ENCODE data around the gene CBX7.
A peak's percentile ranks its signal among the peaks of the same experiment; 100 is the strongest.

Gene CBX7

DNA sequence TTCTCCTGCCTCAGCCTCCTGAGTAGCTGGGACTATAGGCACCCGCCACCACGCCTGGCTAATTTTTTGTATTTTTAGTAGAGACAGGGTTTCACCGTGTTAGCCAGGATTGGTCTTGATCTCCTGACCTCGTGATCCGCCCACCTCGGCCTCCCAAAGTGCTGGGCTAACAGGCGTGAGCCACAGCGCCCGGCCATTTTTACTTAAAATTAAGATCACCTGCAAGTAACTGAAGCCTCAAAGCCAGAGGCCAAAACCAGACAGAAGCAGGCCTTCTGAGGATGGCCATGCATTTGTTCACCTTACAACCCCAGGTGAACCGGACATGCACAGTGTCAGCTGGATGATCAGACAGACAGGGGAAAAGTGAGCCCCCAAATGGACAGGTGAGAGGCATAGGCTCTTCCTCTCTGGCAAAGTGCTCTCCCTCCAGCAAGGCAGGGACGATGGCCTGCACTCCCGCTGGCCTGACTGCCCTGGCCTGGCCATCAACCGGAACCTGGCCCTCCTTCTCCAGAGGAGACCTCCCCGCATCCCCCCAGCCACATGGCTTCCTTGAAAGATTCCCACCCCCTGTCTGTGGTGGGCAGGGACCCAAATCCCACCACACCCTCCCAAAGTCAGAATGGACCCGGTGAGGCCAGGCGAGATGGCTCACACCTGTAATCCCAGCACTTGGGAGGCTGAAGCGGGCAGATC lies 29.6 kb downstream of the CBX7 start:
- DNase-seq, result no peak

DNA sequence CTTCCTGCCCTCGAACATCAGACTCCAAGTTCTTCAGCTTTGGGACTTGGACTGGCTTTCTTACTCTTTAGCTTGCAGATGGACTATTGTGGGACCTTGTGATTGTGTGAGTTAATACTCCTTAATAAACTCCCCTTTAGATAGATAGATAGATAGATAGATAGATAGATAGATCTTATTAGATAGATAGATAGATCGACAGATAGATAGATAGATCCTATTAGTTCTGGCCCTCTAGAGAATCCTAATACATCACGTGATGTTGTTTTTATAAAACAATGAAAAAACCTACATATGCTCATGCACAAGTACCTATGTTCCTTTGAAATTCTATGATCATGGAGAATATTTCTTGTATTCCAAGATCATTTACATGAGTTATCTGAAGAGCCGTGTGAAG lies 31.5 kb downstream of the CBX7 start:
- DNase-seq, result no peak

DNA sequence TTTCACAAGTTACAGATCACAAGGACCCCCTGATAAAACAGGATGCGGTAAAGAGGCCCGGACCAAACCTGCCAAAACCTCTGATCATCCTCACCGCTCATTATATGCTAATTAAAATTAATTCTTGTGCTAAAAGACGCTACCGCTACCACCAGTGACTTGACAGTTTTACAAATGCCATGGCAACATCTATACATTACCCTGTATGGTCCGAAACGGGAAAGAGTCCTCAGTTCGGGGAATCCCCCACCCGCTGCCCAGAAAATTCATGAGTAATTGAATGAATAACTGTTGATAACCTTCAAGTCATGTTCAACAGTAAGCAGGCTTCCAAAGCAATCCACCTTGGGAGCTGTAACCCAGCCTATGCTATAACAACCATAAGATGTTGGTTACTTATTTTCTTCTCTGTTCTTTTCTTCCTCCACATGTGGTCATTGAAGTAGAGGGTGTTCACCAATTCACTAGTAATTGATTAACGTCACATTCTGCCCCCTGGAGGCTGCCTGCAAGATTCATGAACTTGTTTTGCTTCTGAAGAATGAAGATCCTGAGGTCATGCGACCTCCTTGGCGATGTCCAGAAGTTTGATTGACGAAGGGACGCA lies 34.8 kb downstream of the CBX7 start:
- peak; percentile 87 for DNase-seq

DNA sequence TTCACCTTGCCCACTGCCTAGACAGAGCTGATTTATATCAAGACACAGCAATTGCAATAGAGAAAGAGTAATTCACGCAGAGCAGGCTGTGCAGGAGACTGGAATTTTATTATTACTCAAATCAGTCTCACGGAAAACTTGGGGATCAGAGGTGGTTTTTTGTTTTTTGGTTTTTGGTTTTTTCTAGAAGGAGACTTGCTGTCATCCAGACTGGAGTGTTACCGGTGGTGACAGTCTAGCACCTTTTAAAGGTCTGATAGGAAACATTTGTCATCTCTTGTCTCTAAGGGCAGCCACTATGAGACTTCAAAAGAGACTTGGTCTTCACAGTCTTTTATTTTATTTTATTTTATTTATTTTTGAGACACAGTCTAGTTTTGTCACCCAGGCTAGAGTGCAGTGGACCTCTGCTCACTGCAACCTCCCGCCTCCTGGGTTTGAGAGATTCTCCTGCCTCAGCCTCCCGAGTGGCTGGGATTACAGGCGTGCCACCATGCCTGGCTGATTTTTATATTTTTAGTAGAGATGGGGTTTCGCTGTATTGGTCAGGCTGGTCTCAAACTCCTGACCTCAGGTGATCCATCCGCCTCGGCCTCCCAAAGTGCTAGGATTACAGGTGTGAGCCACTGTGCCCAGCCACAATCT lies 36.4 kb downstream of the CBX7 start:
- DNase-seq, result peak; percentile 69

DNA sequence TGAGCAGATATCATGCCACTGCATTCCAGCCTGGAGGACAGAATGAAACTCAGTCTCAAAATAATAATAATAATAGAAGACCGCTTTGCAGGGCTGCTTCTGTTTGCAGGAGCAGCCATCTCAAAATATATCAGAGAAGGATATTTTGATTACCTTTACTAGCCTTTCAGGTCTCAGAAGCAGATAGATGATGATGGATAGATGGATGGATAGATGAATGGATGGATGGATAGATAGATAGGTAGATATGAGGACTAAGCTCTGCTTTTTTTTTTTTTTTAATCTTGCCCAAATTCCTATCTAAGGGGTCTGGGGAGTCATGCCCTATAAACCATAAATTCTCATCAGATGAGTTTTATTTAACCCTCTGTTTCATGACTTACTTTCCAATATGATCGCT lies 36.9 kb downstream of the CBX7 start:
- DNase-seq, result no peak

DNA sequence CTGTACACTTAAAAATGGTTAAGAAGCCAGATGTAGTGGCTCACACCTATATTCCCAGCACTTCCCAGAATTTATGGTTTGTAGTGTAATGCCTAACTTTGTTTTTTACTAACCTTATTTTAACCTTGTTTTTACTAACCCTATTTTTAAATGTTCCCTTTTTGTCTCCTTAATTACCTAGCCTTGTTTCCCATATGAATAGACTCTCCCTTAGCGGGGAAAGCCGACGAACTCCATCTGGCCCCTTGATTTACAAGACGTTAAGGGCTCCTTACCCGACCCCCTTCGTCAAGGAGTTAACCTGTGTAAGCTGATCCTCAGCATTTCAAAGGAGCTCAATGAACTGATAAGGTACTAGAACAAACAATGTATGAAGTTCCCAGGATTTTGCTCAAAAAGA lies 38.4 kb downstream of the CBX7 start:
- no peak for DNase-seq

DNA sequence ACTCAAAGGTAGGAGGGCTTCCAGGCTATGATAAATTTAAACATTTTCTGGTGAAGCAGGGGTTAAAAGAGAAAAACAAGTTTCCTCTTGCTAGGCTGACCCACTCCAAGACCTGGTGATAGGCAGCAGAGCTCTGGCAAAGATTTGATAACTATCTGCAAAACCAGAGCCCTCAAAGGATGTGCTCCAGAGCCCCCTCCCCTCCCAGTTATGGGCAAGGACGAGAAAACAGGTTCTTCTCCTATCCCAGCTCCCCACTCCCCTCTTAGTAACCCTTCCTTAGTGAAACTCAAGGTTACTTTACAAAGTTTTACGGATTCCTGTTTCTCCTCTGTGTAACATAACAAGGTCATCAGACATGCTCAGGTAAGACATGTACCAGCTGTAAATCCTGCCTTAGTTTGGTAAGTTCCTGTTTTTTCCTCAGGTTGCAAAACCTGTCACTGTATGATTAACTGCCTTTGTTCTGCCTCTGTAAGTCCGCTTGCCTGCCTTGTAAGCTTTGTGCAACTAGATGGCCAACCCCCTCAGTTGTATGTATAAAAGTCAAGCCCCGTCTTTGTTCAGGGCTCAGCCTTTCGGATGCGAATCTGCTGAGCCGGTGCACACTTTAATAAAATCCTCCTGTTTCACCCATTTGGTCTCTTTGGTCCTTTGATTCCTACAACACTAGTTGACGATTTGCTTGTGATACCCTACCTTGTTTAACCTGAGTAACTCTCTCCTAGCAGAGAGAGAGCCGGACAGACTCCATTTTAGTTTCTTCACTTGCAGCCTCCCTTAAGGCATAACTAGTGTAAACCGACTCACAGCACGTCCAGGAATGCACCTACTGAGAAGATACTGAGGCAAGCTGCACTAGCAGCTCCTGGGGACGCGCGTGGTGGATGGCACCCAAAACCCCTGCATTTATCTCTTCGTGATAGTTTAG lies 41.6 kb downstream of the CBX7 start:
- DNase-seq, result no peak

DNA sequence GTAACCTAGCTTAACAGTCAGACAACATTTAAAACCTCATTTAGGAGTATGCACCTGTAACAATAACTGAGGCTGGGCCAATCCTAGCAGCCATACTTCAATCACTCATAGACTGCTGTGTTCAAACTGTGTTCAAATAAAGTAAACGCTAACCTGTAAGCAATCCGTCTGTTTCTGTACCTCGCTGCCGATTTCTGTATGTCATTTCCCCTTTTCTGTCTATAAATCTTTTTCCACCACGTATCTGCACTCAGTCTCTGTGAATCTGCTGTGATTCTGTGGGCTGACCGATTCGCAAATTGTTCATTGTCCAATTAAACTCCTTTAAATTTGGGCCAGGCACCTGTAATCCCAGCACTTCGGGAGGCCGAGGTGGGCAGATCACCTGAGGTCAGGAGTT lies 43.1 kb downstream of the CBX7 start:
- no peak for DNase-seq

DNA sequence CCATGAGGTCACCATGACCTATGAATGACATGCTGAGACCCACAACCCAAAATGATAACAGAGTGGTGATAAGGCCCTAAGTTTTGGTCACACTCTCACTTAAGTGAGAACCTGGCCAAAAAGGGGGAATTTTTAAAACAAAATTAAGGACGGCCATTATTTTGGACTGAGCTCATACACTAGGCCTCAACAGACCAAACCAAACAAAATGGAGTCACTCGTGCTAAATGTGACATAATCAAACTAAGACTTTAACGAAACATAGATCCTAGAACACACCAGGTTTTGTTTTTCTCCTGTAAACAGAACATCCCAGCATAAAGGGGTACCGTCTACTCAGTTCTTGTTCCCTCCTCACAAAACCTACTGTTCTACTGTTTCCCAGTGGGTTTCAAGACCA lies 44.0 kb downstream of the CBX7 start:
- no peak for DNase-seq

DNA sequence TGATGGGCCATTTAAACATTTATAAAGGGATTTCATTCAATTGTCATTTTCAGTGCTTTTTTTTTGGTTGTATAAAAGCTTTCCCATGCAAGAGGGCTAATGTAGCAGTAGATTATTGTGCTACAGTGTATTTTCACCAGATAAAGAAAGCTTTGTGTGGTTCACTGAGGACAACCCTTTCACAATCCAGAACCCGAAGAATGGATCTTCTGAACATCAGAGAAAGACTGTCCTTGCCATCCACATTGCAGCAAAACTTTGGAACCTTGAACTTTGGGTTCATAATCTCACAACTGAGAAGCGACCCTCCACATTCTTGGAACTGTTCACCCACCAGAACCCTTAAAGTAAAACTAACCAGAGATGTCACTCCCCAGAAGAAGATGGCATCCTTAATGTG lies 46.2 kb downstream of the CBX7 start:
- DNase-seq, result no peak

DNA sequence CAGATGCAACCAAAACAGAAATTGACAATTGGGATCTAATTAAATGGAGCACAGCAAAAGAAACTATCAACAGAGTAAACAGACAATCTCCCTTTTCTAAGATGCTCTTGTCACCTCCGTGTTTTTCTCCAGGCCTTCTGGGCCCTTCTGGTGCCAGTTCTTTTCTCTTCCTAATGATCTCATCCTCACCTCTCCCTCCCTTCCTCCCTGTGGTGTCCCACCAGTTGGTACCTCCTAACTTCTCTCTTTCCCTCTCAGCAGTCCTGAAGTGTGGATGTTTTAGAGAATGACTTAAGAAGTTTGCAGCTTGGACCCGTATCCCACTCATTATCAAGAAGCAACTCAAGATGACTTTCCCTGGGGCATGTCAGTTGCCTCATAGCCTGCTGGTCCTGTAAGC lies 49.0 kb downstream of the CBX7 start:
- DNase-seq, result no peak

DNA sequence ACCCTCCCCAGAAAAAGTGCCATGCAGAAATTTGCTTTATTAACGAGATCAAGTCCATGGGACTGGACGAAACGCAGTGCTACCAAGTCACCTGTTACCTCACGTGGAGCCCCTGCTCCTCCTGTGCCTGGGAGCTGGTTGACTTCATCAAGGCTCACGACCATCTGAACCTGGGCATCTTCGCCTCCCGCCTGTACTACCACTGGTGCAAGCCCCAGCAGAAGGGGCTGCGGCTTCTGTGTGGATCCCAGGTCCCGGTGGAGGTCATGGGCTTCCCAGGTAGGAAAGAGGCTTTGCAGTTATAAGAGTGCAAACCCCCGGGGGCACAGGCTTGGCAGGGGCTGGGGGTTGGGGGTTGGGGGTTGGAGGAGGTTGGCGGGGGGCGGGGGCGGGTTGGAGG lies 51.3 kb downstream of the CBX7 start:
- no peak for DNase-seq

DNA sequence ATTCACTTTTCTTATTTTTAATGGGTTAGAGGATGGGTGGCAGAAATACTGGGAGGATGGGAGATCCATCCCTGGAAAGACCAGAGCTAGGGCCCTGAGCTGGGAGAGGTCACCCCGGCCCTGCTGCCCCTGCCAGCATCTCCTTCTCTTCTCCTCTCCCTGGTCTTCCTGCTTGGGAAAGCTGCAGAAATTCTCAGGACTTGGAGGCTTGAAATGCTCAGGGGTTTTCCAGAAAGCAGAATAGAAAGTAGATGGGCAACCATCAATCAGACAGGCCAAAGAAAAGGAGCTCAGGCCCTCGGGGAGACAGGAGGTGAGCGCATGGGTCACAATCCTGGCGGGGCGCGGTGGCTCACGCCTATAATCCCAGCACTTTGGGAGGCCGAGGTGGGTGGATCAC lies 53.9 kb downstream of the CBX7 start:
- no peak for DNase-seq

DNA sequence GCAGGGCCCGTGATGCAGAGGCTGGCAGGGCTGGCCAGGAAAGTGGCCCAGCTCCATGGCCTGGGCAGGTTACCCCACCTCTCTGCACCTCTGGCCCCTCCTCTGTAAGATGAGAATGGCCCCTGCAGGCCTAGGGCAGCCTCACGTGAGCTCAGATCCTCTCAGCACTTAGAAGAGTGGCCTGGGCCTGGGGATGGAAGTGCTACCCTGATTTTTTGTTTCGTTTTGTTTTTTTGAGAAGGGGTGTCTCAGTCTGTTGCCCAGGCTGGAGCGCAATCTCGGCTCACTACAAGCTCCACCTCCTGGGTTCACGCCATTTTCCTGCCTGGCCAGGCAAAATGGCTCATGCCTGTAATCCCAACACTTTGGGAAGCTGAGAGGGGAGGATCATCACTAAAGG lies 54.5 kb downstream of the CBX7 start:
- no peak for DNase-seq

DNA sequence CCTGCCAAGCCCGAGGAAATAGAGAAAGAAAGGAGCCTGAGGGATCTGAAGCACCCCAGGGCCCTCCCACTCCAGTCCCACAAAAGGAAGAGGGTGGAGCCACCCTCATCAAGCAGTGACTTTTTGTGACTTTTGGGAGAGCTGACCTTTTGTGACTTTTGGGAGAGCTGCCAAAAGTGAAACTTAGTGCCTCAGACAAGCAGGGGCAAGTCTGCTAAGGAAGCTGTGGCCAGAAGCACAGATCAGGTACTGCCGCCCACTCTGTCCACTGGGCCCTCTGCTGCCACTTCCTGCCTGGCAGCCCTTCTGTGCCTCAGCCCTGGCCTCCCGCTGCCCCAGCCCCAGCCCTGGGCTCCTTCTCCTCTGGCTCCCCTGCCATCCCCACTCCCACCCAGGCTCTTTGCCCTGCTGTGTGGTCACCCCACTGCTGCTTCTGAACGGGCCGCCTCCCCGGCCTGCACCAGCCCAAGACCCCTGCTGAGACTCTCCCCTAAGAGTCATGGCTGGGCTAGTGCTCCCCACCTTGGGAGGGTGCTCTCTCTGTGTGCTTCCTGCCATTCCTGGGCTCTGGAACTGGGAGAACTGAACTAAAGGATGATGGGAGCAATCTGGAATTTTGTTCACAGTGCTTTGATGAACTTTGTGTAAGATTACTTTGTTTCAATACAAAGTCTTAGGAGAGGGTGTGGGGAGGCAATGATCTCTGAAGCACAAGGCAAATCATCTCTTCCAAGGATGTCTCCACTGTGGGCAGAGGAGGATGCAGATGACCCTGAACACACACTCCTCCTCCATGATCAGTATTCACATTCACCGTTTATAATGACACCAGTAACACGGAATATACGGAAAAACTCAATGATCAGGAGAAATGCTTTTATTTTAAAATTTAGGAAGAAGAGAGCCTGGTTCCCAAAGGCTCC lies 55.1 kb downstream of the CBX7 start, which contains the start of gene APOBEC3H:
TSS of gene APOBEC3H (plus strand) at position 147 of the 923 bp plus-strand sequence. CDS start 3,035 bp downstream, outside the sequence.
- DNase-seq, result peak; percentile 61

DNA sequence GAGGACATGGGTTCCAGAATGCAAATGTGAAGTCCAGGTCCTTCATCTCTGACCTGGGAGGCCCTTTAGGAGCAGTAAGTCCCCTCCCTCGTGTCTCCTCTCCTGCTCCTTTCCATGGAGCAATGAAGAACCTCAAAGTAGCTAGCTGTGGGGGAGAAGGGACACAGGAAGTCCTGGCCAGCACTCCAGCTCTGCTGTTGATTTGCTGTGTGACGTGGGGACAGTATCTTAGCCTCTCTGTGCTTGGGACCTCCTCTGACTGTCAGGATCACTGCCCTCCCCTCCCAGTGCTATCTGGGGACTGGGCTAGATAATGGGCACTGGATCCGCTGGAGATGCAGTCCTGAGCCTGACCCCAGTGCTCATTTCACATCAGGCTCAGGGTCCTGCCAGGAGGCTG lies 56.5 kb downstream of the CBX7 start:
- DNase-seq, result no peak

DNA sequence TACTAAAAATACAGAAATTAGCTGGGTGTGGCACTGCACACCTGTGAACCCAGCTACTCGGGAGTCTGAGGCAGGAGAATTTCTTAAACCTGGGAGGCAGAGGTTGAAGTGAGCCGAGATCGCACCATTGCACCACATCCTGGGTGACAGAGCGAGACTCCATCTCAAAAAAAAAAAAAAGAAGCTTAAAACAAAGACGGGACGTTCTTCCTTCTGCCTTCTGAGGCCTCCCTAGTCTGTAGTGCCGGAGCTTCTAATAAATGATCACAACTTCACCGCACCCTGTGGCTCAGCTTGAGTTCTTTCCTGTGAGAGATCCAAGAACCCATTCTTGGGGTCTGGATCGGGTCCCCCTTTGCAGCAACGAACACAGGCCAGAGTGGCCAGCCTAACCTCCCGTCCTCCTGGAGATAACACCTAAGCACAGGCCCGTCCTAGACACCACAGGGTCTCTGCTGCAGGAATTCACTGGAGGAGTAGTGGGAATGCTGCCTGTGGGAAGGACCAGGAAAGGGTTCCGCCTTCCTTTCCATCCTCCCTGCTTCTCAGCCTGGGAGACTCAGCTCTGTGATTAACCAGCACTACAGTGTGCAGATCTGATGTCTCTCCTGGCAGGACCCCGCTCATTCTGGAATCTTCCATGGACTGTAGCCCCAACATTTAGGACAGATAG lies 57.6 kb downstream of the CBX7 start:
- DNase-seq, result peak; percentile 59

DNA sequence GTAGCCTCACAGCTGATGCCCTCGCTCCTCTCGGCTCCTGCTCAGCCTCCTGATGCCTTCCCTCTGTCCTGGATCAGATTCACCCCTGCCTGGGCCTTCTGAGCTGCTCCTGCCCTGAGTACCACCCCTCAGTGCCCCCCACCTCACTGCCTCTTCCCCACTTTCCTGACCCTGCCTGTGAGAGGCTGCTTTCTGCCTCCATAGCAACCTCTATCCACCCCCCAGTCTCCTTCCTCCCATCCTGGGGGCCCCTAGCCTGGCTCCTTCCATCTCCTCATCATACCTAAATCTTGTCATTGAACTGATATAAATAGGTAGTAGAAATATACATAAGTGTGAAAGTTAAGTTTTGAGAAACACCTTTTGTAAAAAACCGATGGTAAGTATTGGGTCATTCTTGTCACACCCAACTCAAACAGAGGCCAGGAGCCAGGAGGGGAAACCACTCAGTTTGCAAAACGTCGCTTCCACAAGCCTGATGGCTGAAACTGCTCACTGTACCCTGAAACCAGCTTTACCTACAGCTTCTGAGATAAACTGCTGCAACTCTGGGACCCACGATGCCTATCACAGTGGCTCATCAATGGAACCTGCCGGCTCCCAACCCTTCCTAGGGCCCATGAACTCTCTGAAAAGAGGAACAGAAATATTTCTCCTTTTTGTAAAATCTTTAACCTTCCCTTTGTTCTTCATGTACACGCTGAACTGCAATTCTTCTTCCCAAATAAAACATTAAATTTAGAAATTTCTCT lies 60.2 kb downstream of the CBX7 start:
- no peak for DNase-seq

DNA sequence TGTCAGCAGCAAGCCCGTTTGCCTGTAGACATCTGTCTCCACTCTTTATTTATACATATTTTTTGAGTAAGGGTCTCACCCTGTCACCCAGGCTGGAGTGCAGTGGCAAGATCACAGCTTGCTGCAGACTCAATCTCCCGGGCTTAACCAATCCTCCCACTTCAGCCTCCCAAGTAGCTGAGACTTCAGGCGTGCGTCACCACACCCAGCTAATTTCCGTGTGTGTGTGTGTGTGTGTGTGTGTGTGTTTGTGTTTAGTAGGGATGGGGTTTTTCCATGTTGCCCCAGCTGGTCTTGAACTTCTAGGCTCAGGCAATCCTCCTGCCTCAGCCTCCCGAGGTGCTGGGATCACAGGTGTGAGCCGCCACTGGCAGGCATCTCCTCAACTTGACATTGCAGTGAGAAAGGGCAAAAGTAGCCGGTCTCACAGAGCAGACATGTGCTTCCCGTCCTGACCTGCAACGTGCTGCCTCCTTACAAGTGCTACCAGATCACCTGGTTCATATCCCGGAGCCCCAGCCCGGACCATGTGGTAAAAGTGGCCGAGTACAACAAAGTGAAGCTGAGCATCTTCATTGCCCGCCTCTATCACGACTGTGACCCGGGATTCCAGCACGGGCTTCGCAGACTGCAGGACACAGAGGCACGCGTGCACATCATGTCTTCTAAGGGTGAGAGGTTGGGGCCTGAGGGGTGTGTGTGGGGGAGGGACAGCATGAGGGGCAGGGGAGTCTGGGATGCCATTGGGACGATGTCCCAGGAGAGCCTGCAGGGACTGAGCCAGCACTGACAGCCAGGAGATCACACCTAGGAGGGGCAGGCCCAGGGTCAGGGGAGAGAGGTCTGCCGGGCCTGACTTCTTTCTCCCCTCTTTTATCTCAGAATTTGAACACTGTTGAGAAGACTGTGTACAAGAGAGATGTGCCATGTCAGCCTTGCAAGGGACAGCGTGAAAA lies 61.1 kb downstream of the CBX7 start:
- DNase-seq, result no peak
